NT2/D1 (cell line): ENCODE data around the gene NUPR2.

Source experiments
- SUZ12 ChIP-seq: IDR thresholded peaks from 2 replicates; pipeline ENCODE4 v1.6.1; 2011; ENCODE audit not compliant: insufficient read length, insufficient read depth; ENCODE audit errors: extremely low read depth
- YY1 ChIP-seq: IDR thresholded peaks from 2 replicates; pipeline ENCODE4 v1.6.1; 2011; ENCODE audit not compliant: insufficient read length, insufficient read depth
- ZNF274 ChIP-seq: IDR thresholded peaks from 2 replicates; pipeline ENCODE4 v1.6.1; 2011; ENCODE audit warnings: mild to moderate bottlenecking, low read depth, low read length

DNA sequence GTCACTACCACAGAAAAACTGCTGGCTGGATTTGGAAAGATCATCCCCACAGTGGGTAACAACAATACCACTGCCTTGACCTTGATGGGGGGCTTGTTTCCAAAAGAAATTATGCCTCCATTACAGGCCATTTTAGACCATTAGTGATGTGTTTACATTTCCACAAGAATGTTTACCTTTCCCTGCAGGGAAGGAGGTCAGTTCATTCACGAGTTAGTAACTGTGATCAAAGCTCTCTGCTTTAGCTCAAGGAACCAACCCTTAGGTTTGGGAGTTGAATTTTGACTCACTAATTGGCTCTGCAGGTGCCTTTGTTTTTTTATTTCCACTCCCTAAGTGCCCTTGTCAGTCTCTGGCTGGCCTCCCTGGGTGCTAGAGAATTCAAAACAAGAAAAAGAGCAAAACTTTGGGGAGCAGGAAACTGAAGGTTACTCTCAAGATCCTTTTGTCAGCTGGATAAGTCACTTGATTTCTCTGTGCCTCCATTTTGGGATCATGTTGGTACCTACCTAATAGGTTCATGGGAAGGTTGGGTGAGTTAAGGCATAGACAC is 41.1 kb upstream of the NUPR2 start:
- TF ChIP-seq YY1 (no peak), SUZ12 (no peak), ZNF274 (no peak)
